Endometrial microvascular endothelial cells (primary cell): ENCODE measurements around the gene ACSM2B. TPM values are rescaled to one million over a fixed set of nuclear protein-coding genes. Genes with fewer than 3 reads are reported as not detected.
"Not testable (repeated sequence)": the region's sequence is repeated elsewhere in the genome, so short reads cannot be mapped to it uniquely, and the experiment has no call there.

Experiments used
- in situ Hi-C: cut with HindIII; loops from 2 replicates; pipeline ENCODE4 v1.10.0; 2017; ENCODE audit warnings: low sequenced_read_pairs, low pct_unique_long_range_greater_than_20kb; ENCODE audit errors: inconsistent ontology term
- total RNA-seq: library from RNA; depleted of rRNA; stranded (reverse); fragments of >200 nt; gene quantifications from one replicate; pipeline ENCODE4 v1.2.3, GENCODE V29; 2015; ENCODE audit errors: inconsistent ontology term

Gene ACSM2B
- total RNA-seq, 1 donor from 2014 or later: not detected

- in situ Hi-C loops: not testable (repeated sequence)
Observed at GRCh38 chr16:20546278-20546853, 29.8 kb downstream of the ACSM2B start.

GRCh38 chr16:20540603-20541316 lies 35.4 kb downstream of the ACSM2B start:
- in situ Hi-C loops: not testable (repeated sequence)

GRCh38 chr16:20538687-20539086 lies 37.5 kb downstream of the ACSM2B start:
- in situ Hi-C loops: no loop called here

GRCh38 chr16:20538181-20538580 lies 38.0 kb downstream of the ACSM2B start:
- in situ Hi-C loops: no loop called here

- in situ Hi-C loops: not testable (repeated sequence)
Observed at GRCh38 chr16:20536669-20537068, 39.5 kb downstream of the ACSM2B start.

- in situ Hi-C loops: not testable (repeated sequence)
Observed at GRCh38 chr16:20532284-20532792, 43.8 kb downstream of the ACSM2B start.

- in situ Hi-C loops: not testable (repeated sequence)
Observed at GRCh38 chr16:20531795-20532194, 44.4 kb downstream of the ACSM2B start.

GRCh38 chr16:20520103-20520502 lies 56.1 kb downstream of the ACSM2B start:
- in situ Hi-C loops: no loop called here

GRCh38 chr16:20519231-20519630 lies 56.9 kb downstream of the ACSM2B start:
- in situ Hi-C loops: no loop called here

GRCh38 chr16:20517149-20517548 lies 59.0 kb downstream of the ACSM2B start:
- in situ Hi-C loops: no loop called here

GRCh38 chr16:20515688-20516090 lies 60.5 kb downstream of the ACSM2B start:
- in situ Hi-C loops: no loop called here

GRCh38 chr16:20510323-20510722 lies 65.8 kb downstream of the ACSM2B start:
- in situ Hi-C loops: no loop called here

- in situ Hi-C loops: no loop called here
Observed at GRCh38 chr16:20507280-20507679, 68.9 kb downstream of the ACSM2B start.

GRCh38 chr16:20504418-20504817 lies 71.7 kb downstream of the ACSM2B start:
- in situ Hi-C loops: no loop called here

GRCh38 chr16:20491448-20491847 lies 84.7 kb downstream of the ACSM2B start:
- in situ Hi-C loops: not testable (repeated sequence)

- in situ Hi-C loops: not testable (repeated sequence)
Observed at GRCh38 chr16:20490994-20491393, 85.2 kb downstream of the ACSM2B start.

Other genes starting within 250 kb of the ACSM2B start
- not detected for gene GP2, start 248.9 kb downstream of the ACSM2B start, total RNA-seq
- gene UMOD, start 223.7 kb downstream of the ACSM2B start, total RNA-seq: not detected
- gene PDILT, start 171.6 kb downstream of the ACSM2B start, total RNA-seq: not detected
- gene ACSM5, start 166.8 kb downstream of the ACSM2B start, total RNA-seq: not detected
- gene ACSM2A, start 124.8 kb downstream of the ACSM2B start, total RNA-seq: not detected
- not detected for gene ACSM1, start 121.3 kb upstream of the ACSM2B start, total RNA-seq
- 20.6 TPM for gene THUMPD1, start 165.5 kb upstream of the ACSM2B start, total RNA-seq
- not detected for gene ACSM3, start 187.6 kb upstream of the ACSM2B start, total RNA-seq
- 27.0 TPM for gene ERI2, start 230.1 kb upstream of the ACSM2B start, total RNA-seq
- gene REXO5, start 230.2 kb upstream of the ACSM2B start, total RNA-seq: 4.4 TPM